ENCODE measurements around the gene ASB18.

DNA sequence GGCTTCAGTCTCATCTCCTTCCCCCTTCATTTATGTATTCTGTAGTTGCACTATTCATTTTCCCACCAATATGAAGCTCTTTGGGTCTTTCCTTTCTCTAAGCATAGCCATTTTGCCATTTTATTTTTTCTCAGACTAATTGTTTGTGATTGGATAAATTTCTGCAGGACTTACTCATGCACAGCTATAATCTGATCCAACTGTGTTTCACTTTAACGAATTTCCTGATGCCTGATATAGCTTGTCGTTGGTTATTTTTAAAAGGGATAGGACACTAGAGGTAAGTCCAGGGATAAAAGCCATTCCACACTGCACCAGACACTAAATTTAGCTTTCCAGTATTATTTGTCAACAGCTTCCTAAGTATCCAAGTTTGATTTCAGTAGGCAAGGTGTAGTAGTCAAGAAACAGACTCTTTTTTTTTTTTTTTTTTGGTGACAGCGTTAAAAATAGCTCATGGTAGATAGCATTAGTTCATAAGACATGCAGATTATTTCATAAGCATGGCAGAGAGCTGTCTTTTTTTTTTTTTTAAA lies 17.4 kb downstream of the ASB18 start:
- TF ChIP-seq, protein P1, sequence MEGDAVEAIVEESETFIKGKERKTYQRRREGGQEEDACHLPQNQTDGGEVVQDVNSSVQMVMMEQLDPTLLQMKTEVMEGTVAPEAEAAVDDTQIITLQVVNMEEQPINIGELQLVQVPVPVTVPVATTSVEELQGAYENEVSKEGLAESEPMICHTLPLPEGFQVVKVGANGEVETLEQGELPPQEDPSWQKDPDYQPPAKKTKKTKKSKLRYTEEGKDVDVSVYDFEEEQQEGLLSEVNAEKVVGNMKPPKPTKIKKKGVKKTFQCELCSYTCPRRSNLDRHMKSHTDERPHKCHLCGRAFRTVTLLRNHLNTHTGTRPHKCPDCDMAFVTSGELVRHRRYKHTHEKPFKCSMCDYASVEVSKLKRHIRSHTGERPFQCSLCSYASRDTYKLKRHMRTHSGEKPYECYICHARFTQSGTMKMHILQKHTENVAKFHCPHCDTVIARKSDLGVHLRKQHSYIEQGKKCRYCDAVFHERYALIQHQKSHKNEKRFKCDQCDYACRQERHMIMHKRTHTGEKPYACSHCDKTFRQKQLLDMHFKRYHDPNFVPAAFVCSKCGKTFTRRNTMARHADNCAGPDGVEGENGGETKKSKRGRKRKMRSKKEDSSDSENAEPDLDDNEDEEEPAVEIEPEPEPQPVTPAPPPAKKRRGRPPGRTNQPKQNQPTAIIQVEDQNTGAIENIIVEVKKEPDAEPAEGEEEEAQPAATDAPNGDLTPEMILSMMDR (IDR thresholded peaks at IDR 0.05) = no peak
- TF ChIP-seq EZH2phosphoT487 (IDR thresholded peaks at IDR 0.05) = no peak

Data from neural progenitor cell (in vitro differentiated cells).